Liver (tissue), 9 donors: Measurements from ENCODE around the gene WWC2. TPM values are rescaled to one million over a fixed set of nuclear protein-coding genes. Genes with fewer than 3 reads are reported as not detected.

Experiments
- DNase-seq: peaks from one replicate; pipeline ENCODE4 v3.0.0-alpha.2; 2017; ENCODE audit warnings: low spot score
- H3K27ac ChIP-seq, 2 donors: one replicate each; pipeline ENCODE4 v1.7.0; 2013; ENCODE audit warnings: inconsistent platforms in 2 of 2, low read length in 2 of 2, control low read depth in 1 of 2, low read depth in 1 of 2, mild to moderate bottlenecking in 1 of 2
- H3K27me3 ChIP-seq, 4 donors: one replicate each; pipeline versions ENCODE4 v1.6.1 to v1.7.0; 2013; ENCODE audit warnings: low read length in 3 of 4, inconsistent platforms in 1 of 4, mild to moderate bottlenecking in 1 of 4, moderate library complexity in 1 of 4; ENCODE audit not compliant: control insufficient read depth in 4 of 4, insufficient read depth in 4 of 4
- H3K36me3 ChIP-seq, 4 donors: one replicate each; pipeline versions ENCODE4 v1.6.1 to v1.7.0; 2013; ENCODE audit warnings: low read length in 3 of 4, mild to moderate bottlenecking in 3 of 4, low read depth in 1 of 4, moderate library complexity in 1 of 4; ENCODE audit not compliant: control insufficient read depth in 4 of 4, insufficient read depth in 3 of 4
- H3K4me1 ChIP-seq, 4 donors: one replicate each; pipeline versions ENCODE4 v1.6.1 to v1.7.0; 2013; ENCODE audit warnings: low read length in 3 of 4, mild to moderate bottlenecking in 3 of 4, moderate library complexity in 1 of 4; ENCODE audit not compliant: control insufficient read depth in 4 of 4, insufficient read depth in 4 of 4
- H3K4me3 ChIP-seq, 3 donors: one replicate each; pipeline versions ENCODE4 v1.6.1 to v1.7.0; 2013; ENCODE audit warnings: low read length in 3 of 3, control low read depth in 1 of 3, low read depth in 1 of 3, mild to moderate bottlenecking in 1 of 3
- H3K9ac ChIP-seq, 2 donors: one replicate each; pipeline ENCODE4 v1.7.0; 2013; ENCODE audit warnings: low read length in 2 of 2, mild to moderate bottlenecking in 2 of 2, moderate library complexity in 2 of 2, control low read depth in 1 of 2, low read depth in 1 of 2
- H3K9me3 ChIP-seq, 4 donors: one replicate each; pipeline versions ENCODE4 v1.6.1 to v1.7.0; 2013; ENCODE audit warnings: low read length in 3 of 4; ENCODE audit not compliant: control insufficient read depth in 4 of 4
- FOXA1 ChIP-seq: IDR thresholded peaks from 2 replicates; pipeline ENCODE4 v1.6.1; 2016; ENCODE audit warnings: antibody characterized with exemption
- FOXA2 ChIP-seq: IDR thresholded peaks from 2 replicates; pipeline ENCODE4 v1.6.1; 2016; ENCODE audit warnings: antibody characterized with exemption
- GABPA ChIP-seq, 2 donors: IDR thresholded peaks in 1 of 2; conservative IDR thresholded peaks in 1 of 2; 2 replicates each; pipeline ENCODE4 v1.6.1; 2016; ENCODE audit warnings: antibody characterized with exemption in 2 of 2, mild to moderate bottlenecking in 1 of 2, moderate library complexity in 1 of 2
- HNF4G ChIP-seq: IDR thresholded peaks from 2 replicates; pipeline ENCODE4 v1.6.1; 2016; ENCODE audit warnings: antibody characterized with exemption
- NR2F2 ChIP-seq: IDR thresholded peaks from 2 replicates; pipeline ENCODE4 v1.6.1; 2016; ENCODE audit warnings: antibody characterized with exemption
- RXRA ChIP-seq, 2 donors: IDR thresholded peaks; 2 replicates each; pipeline ENCODE4 v1.6.1; 2017 to 2018; ENCODE audit warnings: antibody characterized with exemption in 2 of 2, mild to moderate bottlenecking in 1 of 2
- YY1 ChIP-seq: IDR thresholded peaks from 2 replicates; pipeline ENCODE4 v1.6.1; 2016; ENCODE audit warnings: antibody characterized with exemption, mild to moderate bottlenecking
- ZBTB33 ChIP-seq: IDR thresholded peaks from 2 replicates; pipeline ENCODE4 v1.6.1; 2016; ENCODE audit warnings: antibody characterized with exemption
- WGBS: extraction: QIAGEN DNeasy Blood & Tissue Kit; methylation state at CpG from one replicate; pipeline ENCODE4 v1.1.7; 2013; 5-methylcytosine and 5-hydroxymethylcytosine counted together
- polyA plus RNA-seq, 2 donors: library from polyadenylated mRNA; stranded (reverse) in 1 of 2; unstranded in 1 of 2; fragments of 200-250 nt in 1 of 2; fragments of >200 nt in 1 of 2; fragmentation: Nextera tagmentation in 1 of 2; extraction: Ambion mirVana in 1 of 2; gene quantifications; one replicate each; pipeline versions ENCODE4 v1.2.1 to v1.2.3, GENCODE V29; 2013 to 2015
- total RNA-seq, 2 donors: library from RNA; depleted of rRNA; stranded (reverse); fragments of >200 nt; gene quantifications; one replicate each; pipeline ENCODE4 v1.2.3, GENCODE V29; 2014
- TF ChIP-seq, protein P1 (sequence below): IDR thresholded peaks from 2 replicates; pipeline ENCODE4 v1.6.1; 2016; ENCODE audit warnings: antibody characterized with exemption
- TF ChIP-seq, protein P2 (sequence below): IDR thresholded peaks from 2 replicates; pipeline ENCODE4 v1.6.1; 2016; ENCODE audit warnings: antibody characterized with exemption, mild to moderate bottlenecking
- donor health status: healthy.
- donor health status: healthy.
- donor health status: healthy.
- donor health status: healthy.
- donor health status: healthy.

WWC2 gene
- total and polyA plus RNA-seq, 4 donors = 8.6 to 60.1 (median 13.3) TPM

DNA sequence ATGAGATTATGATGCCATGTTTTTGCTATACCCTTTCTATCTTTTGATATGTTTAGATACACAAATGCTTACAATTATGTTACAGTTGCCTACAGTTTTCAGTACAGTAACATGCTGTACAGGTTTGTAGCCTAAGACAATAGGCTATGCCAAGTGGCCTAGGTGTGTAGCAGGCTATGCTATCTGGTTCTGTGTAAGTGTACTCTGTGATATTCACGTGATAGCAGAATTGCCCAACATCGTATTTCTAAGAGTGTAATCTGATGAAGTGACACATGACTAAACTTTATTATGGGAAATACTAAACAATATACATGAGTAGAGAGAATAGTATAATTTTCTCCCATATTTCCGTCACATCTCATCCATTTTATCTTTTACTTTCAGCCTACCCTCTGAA, 124.0 kb downstream of the WWC2 start (continued):
- TF ChIP-seq, protein P1, sequence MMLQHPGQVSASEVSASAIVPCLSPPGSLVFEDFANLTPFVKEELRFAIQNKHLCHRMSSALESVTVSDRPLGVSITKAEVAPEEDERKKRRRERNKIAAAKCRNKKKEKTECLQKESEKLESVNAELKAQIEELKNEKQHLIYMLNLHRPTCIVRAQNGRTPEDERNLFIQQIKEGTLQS = no peak

DNA sequence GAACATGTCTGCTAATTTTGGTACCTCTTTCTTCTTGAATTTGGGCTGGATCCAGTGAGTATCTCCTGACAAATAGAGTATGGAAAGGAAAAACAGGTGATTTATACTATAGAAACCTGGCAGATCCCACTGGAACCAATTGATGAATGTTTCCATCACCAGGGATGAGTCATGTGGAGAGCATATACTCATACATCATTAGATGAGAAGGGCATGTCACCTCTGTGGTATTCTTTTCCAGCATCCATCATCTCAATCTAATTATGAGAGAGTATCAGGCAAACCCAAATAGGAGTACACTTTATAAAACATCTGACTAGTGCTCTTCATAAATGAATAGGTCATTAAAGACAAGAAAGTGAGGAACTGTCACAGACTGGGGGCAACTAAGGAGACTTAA, 130.3 kb downstream of the WWC2 start:
- Histone ChIP-seq H3K4me1 (no peaks in the 10 kb centered on the region), H3K4me3 (no peak overlapping the region), H3K9ac (no peak overlapping the region), H3K27me3 (no peaks in the 10 kb centered on the region), H3K9me3 (no peaks in the 10 kb centered on the region), H3K27ac (no peak overlapping the region), H3K36me3 (peaks cover 0 to 2% (median 2%) of the 10 kb centered on the region in 4 donors)
- no peak for DNase-seq
- TF ChIP-seq GABPA (IDR thresholded peaks at IDR 0.05 in 1 of 2, conservative IDR thresholded peaks at IDR 0.05 in 1 of 2) = no peak
- TF ChIP-seq FOXA1 = no peak

- DNase-seq = no peak
- no peak overlapping the region for H3K4me3 ChIP-seq
- H3K9ac ChIP-seq = no peak overlapping the region
- no peaks in the 10 kb centered on the region for H3K27me3 ChIP-seq
- TF ChIP-seq, protein P2, sequence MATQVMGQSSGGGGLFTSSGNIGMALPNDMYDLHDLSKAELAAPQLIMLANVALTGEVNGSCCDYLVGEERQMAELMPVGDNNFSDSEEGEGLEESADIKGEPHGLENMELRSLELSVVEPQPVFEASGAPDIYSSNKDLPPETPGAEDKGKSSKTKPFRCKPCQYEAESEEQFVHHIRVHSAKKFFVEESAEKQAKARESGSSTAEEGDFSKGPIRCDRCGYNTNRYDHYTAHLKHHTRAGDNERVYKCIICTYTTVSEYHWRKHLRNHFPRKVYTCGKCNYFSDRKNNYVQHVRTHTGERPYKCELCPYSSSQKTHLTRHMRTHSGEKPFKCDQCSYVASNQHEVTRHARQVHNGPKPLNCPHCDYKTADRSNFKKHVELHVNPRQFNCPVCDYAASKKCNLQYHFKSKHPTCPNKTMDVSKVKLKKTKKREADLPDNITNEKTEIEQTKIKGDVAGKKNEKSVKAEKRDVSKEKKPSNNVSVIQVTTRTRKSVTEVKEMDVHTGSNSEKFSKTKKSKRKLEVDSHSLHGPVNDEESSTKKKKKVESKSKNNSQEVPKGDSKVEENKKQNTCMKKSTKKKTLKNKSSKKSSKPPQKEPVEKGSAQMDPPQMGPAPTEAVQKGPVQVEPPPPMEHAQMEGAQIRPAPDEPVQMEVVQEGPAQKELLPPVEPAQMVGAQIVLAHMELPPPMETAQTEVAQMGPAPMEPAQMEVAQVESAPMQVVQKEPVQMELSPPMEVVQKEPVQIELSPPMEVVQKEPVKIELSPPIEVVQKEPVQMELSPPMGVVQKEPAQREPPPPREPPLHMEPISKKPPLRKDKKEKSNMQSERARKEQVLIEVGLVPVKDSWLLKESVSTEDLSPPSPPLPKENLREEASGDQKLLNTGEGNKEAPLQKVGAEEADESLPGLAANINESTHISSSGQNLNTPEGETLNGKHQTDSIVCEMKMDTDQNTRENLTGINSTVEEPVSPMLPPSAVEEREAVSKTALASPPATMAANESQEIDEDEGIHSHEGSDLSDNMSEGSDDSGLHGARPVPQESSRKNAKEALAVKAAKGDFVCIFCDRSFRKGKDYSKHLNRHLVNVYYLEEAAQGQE = no peak
- TF ChIP-seq HNF4G (no peak), YY1 (no peak), NR2F2 (no peak), GABPA (IDR thresholded peaks at IDR 0.05 in 1 of 2, conservative IDR thresholded peaks at IDR 0.05 in 1 of 2) (no peak), RXRA (IDR thresholded peaks at IDR 0.05) (no peak)
- TF ChIP-seq, protein P1 = no peak
- no peak overlapping the region for H3K27ac ChIP-seq
- peaks cover 0 to 2% (median 0%) of the 10 kb centered on the region in 4 donors for H3K4me1 ChIP-seq
- peaks cover 0 to 14% (median 11%) of the 10 kb centered on the region in 4 donors for H3K36me3 ChIP-seq
- 84% methylated on average over 15 of the region's 15 CpGs for WGBS
- H3K9me3 ChIP-seq = no peaks in the 10 kb centered on the region
Observed at GRCh38 chr4:183240581-183241321, 141.7 kb downstream of the WWC2 start.

DNA sequence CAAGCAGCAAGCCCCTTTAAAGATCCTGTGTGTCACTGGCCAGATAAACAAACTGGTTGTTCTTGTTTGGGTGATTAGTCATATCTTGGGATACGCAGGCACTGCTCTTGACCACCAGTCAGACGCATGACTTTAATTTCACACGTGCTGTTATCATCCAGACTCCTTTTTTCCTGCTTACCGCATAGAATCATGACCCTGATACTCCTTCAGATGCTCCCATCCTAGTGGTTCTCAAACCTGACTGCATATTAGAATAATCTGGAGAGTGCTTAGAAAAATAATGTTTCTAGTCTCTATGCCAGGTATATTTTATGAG, 142.2 kb downstream of the WWC2 start:
- no peak overlapping the region for H3K4me3 ChIP-seq
- DNase-seq = no peak
- peaks cover 0 to 2% (median 0%) of the 10 kb centered on the region in 4 donors for H3K4me1 ChIP-seq
- no peak for TF ChIP-seq ZBTB33
- no peak for TF ChIP-seq FOXA2
- no peak for TF ChIP-seq FOXA1
- H3K9me3 ChIP-seq = no peaks in the 10 kb centered on the region
- H3K27ac ChIP-seq = no peak overlapping the region
- H3K9ac ChIP-seq = no peak overlapping the region
- peaks cover 0 to 14% (median 11%) of the 10 kb centered on the region in 4 donors for H3K36me3 ChIP-seq
- WGBS = 74% methylated on average over 4 of the region's 4 CpGs
- H3K27me3 ChIP-seq = no peaks in the 10 kb centered on the region
